Activated CD4-positive, alpha-beta T cell treated with anti-CD3 and anti-CD28 coated beads for 4 hours (primary cell): ENCODE results near the gene PPP6R3.
"Not testable (repeated sequence)": the region's sequence is repeated elsewhere in the genome, so short reads cannot be mapped to it uniquely, and the experiment has no call there.

Experiments used
- DNase-seq, 2 donors: peaks; one replicate each; pipeline ENCODE4 v3.0.0-alpha.2; 2020

The PPP6R3 gene, protein sequence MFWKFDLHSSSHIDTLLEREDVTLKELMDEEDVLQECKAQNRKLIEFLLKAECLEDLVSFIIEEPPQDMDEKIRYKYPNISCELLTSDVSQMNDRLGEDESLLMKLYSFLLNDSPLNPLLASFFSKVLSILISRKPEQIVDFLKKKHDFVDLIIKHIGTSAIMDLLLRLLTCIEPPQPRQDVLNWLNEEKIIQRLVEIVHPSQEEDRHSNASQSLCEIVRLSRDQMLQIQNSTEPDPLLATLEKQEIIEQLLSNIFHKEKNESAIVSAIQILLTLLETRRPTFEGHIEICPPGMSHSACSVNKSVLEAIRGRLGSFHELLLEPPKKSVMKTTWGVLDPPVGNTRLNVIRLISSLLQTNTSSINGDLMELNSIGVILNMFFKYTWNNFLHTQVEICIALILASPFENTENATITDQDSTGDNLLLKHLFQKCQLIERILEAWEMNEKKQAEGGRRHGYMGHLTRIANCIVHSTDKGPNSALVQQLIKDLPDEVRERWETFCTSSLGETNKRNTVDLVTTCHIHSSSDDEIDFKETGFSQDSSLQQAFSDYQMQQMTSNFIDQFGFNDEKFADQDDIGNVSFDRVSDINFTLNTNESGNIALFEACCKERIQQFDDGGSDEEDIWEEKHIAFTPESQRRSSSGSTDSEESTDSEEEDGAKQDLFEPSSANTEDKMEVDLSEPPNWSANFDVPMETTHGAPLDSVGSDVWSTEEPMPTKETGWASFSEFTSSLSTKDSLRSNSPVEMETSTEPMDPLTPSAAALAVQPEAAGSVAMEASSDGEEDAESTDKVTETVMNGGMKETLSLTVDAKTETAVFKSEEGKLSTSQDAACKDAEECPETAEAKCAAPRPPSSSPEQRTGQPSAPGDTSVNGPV

DNA sequence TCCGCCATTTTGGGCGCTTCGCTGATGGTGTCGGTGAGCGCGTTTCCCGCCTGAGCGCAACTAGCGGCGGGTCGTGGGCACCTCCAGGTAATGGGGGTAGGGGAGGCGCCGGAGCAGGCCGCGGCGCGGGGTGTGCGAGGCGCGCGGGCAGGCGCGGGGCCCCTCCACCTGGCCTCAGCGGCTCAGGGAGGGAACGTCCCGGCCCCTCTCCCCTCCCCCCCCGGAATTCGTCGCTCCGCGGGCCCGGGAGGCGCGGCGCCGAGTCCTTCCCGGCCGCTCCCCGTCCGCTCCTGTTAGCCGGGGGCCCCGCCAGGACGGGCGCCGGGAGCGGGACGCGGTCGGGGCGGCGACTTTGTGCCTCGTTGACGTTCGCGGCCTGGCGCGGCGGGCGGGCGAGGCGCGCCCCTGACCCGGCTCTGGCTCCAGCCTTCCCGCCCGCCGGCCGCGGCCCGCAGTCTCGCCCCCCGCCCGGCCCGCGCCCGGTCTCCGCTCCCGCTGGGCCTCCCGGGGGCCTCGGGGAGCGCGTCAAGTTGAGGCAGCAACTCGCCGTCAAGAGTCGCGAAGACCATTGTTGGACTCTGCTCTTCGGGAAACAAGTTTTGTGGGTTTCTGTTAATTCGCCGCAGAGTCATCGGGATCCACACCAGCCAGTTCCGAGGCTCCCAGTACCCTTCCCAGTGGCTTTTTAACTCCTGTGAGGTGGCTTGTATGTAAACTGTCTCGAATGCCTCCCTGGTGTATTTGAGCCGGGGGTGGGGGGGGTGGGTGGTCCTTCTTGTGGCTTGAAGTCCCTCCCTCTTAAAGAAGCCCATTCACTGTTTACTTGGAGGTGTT is at the start of gene PPP6R3:
Gene PPP6R3, plus strand, starts transcription at position 12 of the 834 bp plus-strand sequence. CDS start 76,913 bp downstream, outside the sequence.
- DNase-seq = no peak

DNA sequence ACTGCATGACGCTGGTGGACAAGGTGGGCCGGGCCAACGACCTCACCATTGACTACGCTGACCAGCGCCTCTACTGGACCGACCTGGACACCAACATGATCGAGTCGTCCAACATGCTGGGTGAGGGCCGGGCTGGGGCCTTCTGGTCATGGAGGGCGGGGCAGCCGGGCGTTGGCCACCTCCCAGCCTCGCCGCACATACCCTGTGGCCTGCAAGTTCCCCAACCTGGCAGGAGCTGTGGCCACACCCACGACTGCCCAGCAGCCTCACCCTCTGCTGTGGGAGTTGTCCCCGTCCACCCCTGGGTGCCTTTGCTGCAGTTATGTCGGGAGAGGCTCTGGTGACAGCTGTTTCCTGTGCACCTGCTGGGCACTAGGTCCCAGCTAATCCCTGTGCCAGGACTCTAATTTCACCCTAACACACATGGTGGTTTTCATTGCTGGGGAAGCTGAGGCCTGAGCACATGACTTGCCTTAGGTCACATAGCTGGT is 49.0 kb upstream of the PPP6R3 start:
- DNase-seq = no peak

DNA sequence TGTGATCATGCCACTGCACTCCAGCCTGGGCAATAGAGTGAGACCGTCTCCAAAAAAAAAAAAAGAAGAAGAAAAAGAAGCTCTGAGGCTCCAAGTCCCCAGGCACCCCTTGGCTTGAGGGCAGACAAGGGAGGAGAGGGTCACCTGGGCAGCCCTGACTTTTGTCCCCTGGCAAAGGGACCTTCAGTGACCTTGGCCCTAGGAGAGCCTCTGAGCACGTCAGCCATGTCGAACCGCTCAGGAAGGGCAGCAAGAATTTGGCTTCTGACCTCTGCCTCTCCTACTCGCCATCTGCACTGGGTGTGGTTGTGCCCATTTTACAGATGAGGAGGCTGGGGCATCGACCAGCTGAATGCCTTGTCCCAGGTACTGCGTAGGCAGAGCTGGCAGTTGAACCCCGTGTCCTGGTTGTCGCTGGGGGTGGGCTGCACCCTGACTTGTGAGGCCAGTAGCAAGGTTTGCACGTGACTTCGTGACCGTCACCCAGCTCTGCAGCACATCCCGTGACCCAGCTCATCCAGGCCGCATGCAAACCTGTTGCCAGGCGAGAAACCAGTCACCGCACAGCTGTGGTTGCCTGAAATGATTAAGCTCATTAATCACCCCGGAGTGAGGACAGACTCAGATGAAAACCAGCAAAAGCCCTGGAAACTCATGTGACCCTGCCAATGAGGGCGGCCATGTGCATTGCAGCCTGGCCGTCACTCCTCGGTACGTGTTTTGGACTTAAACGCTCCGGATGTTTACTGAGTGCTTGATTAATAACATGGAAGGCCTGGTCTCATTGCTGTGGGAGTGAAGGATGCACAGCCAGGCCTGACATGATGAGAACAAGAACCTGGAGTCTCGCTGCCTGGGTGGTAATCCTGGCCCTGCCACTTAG is 47.7 kb upstream of the PPP6R3 start:
- DNase-seq = no peak

DNA sequence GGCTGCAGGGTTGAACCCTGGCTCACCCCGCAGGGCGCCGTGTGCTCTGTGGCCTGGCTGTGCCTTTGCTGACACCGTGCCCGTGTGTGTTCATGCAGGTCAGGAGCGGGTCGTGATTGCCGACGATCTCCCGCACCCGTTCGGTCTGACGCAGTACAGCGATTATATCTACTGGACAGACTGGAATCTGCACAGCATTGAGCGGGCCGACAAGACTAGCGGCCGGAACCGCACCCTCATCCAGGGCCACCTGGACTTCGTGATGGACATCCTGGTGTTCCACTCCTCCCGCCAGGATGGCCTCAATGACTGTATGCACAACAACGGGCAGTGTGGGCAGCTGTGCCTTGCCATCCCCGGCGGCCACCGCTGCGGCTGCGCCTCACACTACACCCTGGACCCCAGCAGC is 47.0 kb upstream of the PPP6R3 start:
- DNase-seq = no peak

DNA sequence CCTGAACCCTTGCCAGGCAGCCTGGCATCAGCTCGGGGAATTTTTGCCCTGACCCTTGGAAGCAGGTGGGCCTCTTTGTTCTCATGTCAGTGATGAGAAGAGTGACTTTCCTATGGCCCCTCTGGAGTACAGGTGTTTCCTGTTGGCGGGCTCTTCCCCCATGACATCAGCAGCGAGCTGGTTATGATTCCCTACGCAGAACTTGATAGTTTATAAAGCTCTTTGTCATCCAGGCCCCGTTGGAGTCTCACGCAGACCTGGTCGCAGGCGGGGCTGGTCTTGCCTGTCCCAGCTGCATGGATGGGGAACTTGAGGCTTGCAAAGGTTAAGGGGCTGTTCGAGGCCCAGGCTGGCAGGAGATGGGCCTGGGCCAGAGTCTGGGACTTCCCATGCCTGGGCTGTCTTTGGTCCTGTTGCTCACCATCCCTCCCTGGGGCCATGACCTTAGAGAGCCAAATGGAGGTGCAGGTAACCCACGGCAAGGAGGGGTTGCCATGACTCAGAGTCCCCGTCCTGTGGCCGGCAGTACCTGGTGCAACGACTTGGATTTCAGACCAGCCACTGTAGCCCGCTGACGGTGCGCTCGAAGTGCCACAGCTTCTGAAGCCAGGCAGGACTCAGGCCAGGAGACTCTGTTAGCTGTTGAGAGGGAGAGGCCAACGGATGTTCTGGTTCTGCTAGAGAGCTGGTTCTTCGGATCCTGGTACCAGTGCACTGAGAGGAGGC is 45.9 kb upstream of the PPP6R3 start:
- no peak for DNase-seq

DNA sequence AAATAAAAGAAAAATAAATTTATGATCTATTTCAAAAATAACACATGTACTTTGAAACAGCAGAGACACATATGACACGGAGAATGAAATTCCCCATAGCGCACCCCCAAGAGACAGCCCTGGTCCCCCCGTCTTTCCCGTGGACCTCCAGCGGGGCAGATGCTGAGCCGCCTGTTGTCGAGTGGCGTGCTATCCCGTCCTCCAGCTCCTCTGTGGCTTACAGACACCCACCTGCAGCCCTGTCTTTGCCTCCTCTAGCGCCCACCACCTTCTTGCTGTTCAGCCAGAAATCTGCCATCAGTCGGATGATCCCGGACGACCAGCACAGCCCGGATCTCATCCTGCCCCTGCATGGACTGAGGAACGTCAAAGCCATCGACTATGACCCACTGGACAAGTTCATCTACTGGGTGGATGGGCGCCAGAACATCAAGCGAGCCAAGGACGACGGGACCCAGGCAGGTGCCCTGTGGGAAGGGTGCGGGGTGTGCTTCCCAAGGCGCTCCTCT is 44.4 kb upstream of the PPP6R3 start:
- no peak for DNase-seq

DNA sequence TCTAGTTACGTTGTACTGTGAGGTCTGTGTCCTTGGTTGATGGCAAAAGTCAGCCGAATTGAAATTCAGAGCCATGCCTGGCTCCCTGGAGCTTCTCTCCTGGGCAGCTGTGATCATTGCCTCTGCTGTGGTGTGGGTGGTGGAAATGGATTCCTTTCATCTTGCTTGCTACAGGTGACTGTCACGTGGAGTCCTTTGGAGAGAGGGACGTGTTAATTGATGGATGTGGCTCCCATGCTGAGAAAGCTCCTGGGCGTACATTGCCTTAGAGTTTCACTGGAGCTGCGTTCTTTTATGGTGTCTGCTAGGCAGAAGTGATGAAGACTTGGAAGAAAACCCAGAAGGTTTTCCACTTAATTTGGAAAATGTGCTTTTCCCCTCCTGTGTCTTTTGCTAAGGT is 41.9 kb upstream of the PPP6R3 start:
- DNase-seq = no peak

DNA sequence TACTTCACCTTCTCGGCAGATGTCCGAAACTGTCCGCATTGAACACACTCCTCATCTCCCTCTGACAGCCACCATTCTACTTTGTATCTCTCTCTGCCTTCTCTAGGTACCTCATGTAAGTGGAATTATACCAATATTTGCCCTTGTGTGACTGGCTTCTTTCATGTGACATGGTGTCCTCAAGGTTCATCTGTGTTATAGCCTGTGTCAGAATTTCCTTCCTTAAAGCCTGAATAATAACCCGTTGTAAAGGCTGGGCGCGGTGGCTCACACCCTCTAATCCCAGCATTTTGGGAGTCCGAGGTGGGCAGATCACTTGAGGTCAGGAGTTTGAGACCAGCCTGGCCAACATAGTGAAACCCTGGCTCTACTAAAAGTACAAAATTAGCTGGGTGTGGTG is 40.4 kb upstream of the PPP6R3 start:
- no peak for DNase-seq

DNA sequence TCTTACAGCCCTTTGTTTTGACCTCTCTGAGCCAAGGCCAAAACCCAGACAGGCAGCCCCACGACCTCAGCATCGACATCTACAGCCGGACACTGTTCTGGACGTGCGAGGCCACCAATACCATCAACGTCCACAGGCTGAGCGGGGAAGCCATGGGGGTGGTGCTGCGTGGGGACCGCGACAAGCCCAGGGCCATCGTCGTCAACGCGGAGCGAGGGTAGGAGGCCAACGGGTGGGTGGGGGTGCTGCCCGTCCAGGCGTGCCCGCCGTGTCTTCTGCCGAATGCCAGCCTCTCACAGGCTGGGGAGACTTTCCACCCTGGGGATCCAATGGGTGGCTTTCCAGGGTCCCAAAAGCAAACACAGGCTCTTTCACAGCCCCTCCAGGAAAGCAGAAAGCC is 37.1 kb upstream of the PPP6R3 start:
- no peak for DNase-seq

DNA sequence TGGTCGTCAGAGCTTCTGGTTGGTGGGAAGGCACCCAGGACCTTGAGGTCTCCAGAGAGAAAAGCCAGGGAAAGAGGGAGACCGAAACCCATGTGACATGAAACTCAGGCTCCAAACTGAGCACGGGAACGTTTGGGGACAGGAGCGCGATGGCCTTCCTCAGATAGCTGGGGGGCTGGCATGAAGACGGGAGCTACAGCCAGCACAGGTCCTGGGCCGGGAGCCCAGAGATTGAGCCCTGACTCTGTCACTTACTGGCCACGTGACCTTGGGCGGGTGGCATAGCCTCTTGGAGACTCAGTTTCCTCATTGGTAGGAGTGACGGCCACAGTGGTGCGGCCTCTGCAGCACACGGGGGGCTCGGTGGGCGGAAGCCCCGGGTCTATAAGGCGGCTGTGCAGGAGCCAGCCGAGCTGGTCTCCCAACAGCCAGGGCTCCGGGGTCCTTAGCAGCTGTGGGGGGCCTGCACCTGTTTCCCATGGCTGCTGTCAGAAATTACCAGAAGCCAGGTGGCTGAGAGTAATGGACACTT is 36.4 kb upstream of the PPP6R3 start:
- no peak for DNase-seq

DNA sequence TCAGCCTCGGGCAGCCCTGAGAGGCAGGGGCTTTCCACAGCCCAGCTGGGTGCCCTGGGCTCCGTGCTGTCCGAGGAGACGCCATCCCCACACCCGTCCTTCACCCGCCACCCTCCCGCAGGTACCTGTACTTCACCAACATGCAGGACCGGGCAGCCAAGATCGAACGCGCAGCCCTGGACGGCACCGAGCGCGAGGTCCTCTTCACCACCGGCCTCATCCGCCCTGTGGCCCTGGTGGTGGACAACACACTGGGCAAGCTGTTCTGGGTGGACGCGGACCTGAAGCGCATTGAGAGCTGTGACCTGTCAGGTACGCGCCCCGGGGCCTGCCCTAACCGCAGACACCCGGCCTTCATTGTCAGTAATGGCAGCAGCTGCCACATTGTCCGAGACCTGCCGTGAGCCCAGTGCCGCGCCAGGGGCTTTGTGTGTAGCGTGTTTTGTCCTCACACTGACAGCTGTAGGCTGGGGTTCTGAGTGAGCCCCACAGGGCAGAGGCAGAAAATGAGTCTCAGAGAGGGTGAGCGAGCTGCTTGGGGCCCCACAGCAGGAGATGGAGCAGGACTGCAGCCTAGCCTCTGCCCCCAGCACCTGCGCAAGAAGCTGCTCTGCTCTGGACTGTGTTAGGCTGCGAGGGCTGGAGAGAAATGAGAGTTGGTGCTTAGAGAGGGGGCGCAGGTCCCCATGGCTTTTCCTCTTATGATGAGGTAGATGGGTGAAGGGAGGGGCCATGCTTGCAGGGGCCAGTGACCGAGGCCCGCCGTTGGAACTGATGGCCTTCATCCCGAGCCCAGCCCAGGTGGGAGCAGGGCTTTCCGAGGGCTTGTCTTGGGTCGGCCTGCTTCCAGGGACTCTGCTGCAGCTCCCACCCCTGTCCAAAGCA is 35.3 kb upstream of the PPP6R3 start:
- no peak for DNase-seq

DNA sequence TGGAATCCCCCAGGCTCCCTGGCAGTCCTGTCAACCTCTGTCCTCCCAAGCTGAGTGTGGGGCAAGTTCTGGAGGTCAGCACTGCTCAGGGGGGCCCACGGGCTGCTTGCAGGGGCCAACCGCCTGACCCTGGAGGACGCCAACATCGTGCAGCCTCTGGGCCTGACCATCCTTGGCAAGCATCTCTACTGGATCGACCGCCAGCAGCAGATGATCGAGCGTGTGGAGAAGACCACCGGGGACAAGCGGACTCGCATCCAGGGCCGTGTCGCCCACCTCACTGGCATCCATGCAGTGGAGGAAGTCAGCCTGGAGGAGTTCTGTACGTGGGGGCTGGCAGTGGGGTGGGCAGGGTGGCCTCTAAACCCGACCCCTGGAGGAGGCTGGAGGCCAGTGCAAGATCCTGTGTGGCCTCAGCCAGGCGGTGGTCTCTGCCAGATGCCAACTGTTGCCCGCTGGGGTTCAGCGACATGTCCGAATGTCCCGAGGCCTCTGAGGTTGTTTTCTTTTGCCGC is 34.6 kb upstream of the PPP6R3 start:
- no peak for DNase-seq

DNA sequence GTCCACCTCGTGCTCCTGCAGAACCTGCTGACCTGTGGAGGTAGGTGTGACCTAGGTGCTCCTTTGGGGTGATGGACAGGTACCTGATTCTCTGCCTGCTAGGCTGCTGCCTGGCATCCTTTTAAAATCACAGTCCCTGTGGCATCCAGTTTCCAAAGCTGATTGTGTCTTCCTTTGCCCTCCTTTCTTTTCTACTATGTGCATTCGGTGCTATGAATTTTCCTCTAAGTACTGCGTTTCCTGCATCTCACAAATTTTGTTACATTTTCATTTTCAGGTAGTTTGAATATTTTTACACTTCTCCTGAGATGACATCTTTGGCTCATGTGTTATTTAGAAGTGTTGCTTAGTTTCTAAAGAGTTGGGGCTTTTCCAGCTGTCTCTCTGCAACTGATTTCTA is 30.9 kb upstream of the PPP6R3 start:
- DNase-seq = no peak

DNA sequence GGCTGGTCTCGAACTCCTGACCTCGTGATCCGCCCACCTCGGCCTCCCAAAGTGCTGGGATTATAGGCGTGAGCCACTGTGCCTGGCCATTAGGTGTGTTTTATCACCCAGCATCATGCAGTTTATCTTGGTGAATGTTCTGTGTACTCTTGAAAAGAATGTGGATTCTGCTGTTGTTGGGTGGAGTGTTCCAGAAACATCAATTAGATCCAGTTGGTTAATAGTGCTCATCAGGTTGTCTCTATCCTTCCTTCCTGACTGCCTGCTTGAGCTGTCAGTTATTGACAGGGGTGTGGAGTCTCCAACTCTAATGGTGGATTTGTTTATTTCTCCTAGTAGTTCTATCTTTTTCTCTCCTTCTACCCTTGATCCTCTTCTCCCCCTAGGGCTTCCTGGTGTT is 30.2 kb upstream of the PPP6R3 start:
- DNase-seq = no peak

DNA sequence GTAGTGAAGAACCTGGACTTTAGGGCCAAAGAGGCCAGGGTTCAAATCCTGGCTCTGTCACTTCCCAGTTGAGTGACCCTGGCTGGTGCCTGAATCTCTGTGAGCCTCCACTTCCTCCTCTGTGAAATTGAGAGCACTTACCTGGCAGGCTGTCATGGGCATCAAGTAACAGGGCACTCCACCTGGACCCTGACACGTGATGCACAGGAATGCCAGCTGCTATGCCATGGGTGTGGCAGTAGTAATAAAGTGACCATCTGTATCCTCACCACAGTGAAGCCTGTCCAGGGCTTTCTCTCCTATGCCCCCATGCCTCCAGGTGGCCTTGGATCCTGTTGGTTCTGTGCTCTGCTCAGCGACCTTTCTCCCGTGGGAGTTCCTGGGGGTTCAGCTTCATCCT is 29.8 kb upstream of the PPP6R3 start:
- no peak for DNase-seq

DNA sequence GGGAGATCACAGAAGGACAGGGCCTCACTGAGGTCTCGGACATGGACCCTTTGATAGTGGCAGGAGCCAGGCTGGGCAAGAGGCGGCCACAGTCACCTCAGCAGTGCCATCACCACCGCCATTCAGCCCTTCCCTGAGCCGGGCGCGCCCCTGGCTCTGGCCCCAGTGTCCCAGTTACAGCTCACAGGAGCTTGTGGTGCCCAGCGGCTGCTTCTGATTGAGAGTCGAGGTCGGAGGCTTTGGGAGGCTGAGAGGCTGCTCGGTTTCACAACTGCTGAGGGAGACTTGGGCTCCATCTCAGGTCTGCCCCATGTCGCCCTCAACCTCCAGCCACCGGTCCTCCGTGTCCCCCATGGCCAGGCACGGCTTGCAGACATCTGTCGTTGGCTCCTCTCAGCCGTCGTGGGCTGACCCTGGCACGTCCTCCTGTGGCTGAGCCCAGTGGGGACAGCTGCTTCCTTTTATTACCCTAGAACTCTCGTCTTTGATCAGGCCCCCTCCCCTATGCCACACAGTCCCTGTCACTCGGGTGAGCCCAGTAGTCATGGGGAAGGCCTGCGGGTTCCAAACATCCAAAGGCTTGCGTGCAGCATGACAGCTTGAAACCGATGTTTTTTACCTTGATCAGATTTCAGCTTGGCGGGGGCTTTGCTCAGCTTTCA is 28.4 kb upstream of the PPP6R3 start:
- DNase-seq = no peak

DNA sequence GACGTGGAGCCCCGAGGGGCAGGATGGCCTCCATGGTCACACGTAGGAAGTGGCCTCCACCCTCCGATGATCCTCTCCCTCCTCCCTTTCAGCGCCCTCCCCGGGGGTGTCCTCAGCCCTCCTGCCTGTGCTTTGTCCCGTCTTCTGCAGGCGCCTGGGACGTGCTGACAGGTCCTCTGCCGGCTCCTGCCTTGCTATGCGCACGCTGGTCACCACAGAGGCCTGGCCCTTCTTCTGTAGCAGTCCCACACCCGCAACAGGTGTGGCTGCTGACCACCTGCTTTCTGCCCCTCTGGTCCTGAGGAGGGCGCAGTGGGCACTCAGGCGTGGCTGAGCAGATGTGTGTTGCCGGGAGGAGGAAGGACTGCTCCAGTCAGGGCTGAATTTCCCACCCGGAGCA is 27.7 kb upstream of the PPP6R3 start:
- no peak for DNase-seq

DNA sequence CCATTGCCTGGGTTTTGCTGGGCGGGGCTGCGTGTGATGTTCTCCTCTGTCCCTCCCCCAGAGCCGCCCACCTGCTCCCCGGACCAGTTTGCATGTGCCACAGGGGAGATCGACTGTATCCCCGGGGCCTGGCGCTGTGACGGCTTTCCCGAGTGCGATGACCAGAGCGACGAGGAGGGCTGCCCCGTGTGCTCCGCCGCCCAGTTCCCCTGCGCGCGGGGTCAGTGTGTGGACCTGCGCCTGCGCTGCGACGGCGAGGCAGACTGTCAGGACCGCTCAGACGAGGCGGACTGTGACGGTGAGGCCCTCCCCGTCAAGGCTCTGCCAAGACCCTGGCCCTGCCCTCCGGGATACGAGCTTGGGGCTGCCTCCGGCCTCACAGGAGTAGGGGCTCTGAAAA is 27.0 kb upstream of the PPP6R3 start:
- DNase-seq = no peak

DNA sequence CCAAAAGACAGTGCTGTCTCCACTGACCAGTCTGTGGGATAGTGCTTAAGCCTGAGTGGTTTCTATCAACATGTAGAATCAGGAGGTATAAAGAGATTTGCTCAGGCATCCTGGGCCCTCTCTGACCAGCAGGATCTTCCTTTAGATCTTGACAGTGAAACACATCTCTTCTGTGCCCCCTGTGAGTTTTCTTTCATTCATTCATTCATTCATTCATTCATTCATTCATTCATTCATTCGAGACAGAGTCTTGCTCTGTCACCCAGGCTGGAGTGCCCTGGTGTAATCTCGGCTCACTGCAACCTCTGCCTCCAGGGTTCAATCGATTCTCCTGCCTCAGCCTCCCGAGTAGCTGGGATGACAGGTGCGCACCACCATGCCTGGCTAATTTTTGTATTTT is 26.4 kb upstream of the PPP6R3 start:
- not testable (repeated sequence) for DNase-seq
